Activated T-cell treated with anti-CD3 and anti-CD28 coated beads, Interleukin-2, amount 50 U/mL, for 4 hours (primary cell): Measurements from ENCODE around the gene UBR4. TPM values are rescaled to one million over a fixed set of nuclear protein-coding genes. Genes with fewer than 3 reads are reported as not detected.

Source experiments
- ATAC-seq, 2 donors: fragments of 200-7000 bp; cut with Tn5 transposase; one replicate each; pipeline ENCODE4 v1.10.0; 2021
- DNase-seq: peaks from one replicate; pipeline ENCODE4 v3.0.0-alpha.2; 2020
- H3K27me3 Mint-ChIP-seq: one replicate; pipeline ENCODE4 v1.8.0; 2021; ENCODE audit warnings: low read depth, mixed read lengths
- H3K36me3 Mint-ChIP-seq: one replicate; pipeline ENCODE4 v1.8.0; 2022; ENCODE audit warnings: mixed read lengths; ENCODE audit not compliant: insufficient read depth
- H3K4me1 Mint-ChIP-seq: one replicate; pipeline ENCODE4 v1.8.0; 2021; ENCODE audit warnings: low read depth, mixed read lengths
- H3K4me3 Mint-ChIP-seq: one replicate; pipeline ENCODE4 v1.8.0; 2021; ENCODE audit warnings: mild to moderate bottlenecking, moderate library complexity, mixed read lengths
- H3K9me3 Mint-ChIP-seq: one replicate; pipeline ENCODE4 v1.8.0; 2021; ENCODE audit warnings: mixed read lengths
- total RNA-seq, 3 donors: library from RNA; stranded (reverse); gene quantifications; one replicate each; pipeline ENCODE4 v1.2.1, GENCODE V29; 2021

Gene UBR4
- total RNA-seq, 3 donors from 2014 or later = 102 to 123 (median 108) TPM

- Mint-ChIP-seq H3K4me3 (no peak overlapping the region), H3K4me1 (peaks cover 14% of the 10 kb centered on the region), H3K27me3 (peaks cover 49% of the 10 kb centered on the region), H3K9me3 (no peaks in the 10 kb centered on the region), H3K36me3 (no peaks in the 10 kb centered on the region)
- ATAC-seq = no peak
- no peak for DNase-seq
Measured at GRCh38 chr1:19054216-19054615, 155.8 kb downstream of the UBR4 start.

- no peak for DNase-seq
- Mint-ChIP-seq H3K4me1 (peaks cover 14% of the 10 kb centered on the region), H3K4me3 (no peak overlapping the region), H3K9me3 (no peaks in the 10 kb centered on the region), H3K27me3 (peaks cover 44% of the 10 kb centered on the region), H3K36me3 (no peaks in the 10 kb centered on the region)
- ATAC-seq = no peak
Measured at GRCh38 chr1:19053486-19053885, 156.6 kb downstream of the UBR4 start.

GRCh38 chr1:19049798-19050197 is 160.3 kb downstream of the UBR4 start:
- Mint-ChIP-seq H3K9me3 (no peaks in the 10 kb centered on the region), H3K36me3 (no peaks in the 10 kb centered on the region), H3K4me1 (peaks cover 10% of the 10 kb centered on the region), H3K4me3 (no peak overlapping the region), H3K27me3 (peaks cover 23% of the 10 kb centered on the region)
- no peak for DNase-seq
- no peak for ATAC-seq

GRCh38 chr1:19049128-19049768 is 160.8 kb downstream of the UBR4 start:
- Mint-ChIP-seq H3K4me3 (no peak overlapping the region), H3K36me3 (no peaks in the 10 kb centered on the region), H3K9me3 (no peaks in the 10 kb centered on the region), H3K4me1 (peaks cover 8% of the 10 kb centered on the region), H3K27me3 (peaks cover 21% of the 10 kb centered on the region)
- no peak for DNase-seq
- no peak for ATAC-seq

GRCh38 chr1:19046972-19047731 is 162.9 kb downstream of the UBR4 start:
- H3K36me3 Mint-ChIP-seq = no peaks in the 10 kb centered on the region
- H3K9me3 Mint-ChIP-seq = no peaks in the 10 kb centered on the region
- H3K4me1 Mint-ChIP-seq = peaks cover 11% of the 10 kb centered on the region
- H3K27me3 Mint-ChIP-seq = peaks cover 13% of the 10 kb centered on the region
- ATAC-seq (no peak), DNase-seq (no peak)
- no peak overlapping the region for H3K4me3 Mint-ChIP-seq

GRCh38 chr1:19045898-19046880 is 163.9 kb downstream of the UBR4 start:
- peaks cover 11% of the 10 kb centered on the region for H3K4me1 Mint-ChIP-seq
- peaks cover 14% of the 10 kb centered on the region for H3K27me3 Mint-ChIP-seq
- no peaks in the 10 kb centered on the region for H3K36me3 Mint-ChIP-seq
- H3K4me3 Mint-ChIP-seq = no peak overlapping the region
- DNase-seq (no peak), ATAC-seq (no peak)
- H3K9me3 Mint-ChIP-seq = no peaks in the 10 kb centered on the region

GRCh38 chr1:19044975-19045831 is 164.9 kb downstream of the UBR4 start:
- H3K9me3 Mint-ChIP-seq = no peaks in the 10 kb centered on the region
- H3K27me3 Mint-ChIP-seq = peaks cover 18% of the 10 kb centered on the region
- H3K4me3 Mint-ChIP-seq = no peak overlapping the region
- ATAC-seq (peak; percentile 62 to 79), DNase-seq (no peak)
- no peaks in the 10 kb centered on the region for H3K36me3 Mint-ChIP-seq
- H3K4me1 Mint-ChIP-seq = peaks cover 11% of the 10 kb centered on the region

- Mint-ChIP-seq H3K4me3 (no peak overlapping the region), H3K36me3 (no peaks in the 10 kb centered on the region), H3K4me1 (peaks cover 11% of the 10 kb centered on the region), H3K9me3 (no peaks in the 10 kb centered on the region), H3K27me3 (peaks cover 20% of the 10 kb centered on the region)
- ATAC-seq = no peak
- DNase-seq = no peak
Measured at GRCh38 chr1:19044471-19044870, 165.6 kb downstream of the UBR4 start.

- Mint-ChIP-seq H3K4me3 (no peak overlapping the region), H3K36me3 (no peaks in the 10 kb centered on the region), H3K4me1 (peaks cover 11% of the 10 kb centered on the region), H3K27me3 (peaks cover 20% of the 10 kb centered on the region), H3K9me3 (no peaks in the 10 kb centered on the region)
- DNase-seq = no peak
- no peak for ATAC-seq
Measured at GRCh38 chr1:19043579-19044443, 166.3 kb downstream of the UBR4 start.

GRCh38 chr1:19042675-19043578 is 167.1 kb downstream of the UBR4 start:
- DNase-seq (no peak), ATAC-seq (peak; percentile 41 to 50)
- Mint-ChIP-seq H3K4me1 (peaks cover 11% of the 10 kb centered on the region), H3K36me3 (no peaks in the 10 kb centered on the region), H3K9me3 (no peaks in the 10 kb centered on the region), H3K4me3 (no peak overlapping the region), H3K27me3 (peaks cover 20% of the 10 kb centered on the region)

GRCh38 chr1:19040010-19040680 is 169.9 kb downstream of the UBR4 start:
- H3K36me3 Mint-ChIP-seq = no peaks in the 10 kb centered on the region
- no peak for DNase-seq
- ATAC-seq = no peak
- no peaks in the 10 kb centered on the region for H3K9me3 Mint-ChIP-seq
- peaks cover 3% of the 10 kb centered on the region for H3K4me1 Mint-ChIP-seq
- peaks cover 17% of the 10 kb centered on the region for H3K27me3 Mint-ChIP-seq
- H3K4me3 Mint-ChIP-seq = no peak overlapping the region

- peaks cover 17% of the 10 kb centered on the region for H3K27me3 Mint-ChIP-seq
- DNase-seq (no peak), ATAC-seq (no peak)
- no peaks in the 10 kb centered on the region for H3K9me3 Mint-ChIP-seq
- H3K36me3 Mint-ChIP-seq = no peaks in the 10 kb centered on the region
- peaks cover 3% of the 10 kb centered on the region for H3K4me1 Mint-ChIP-seq
- H3K4me3 Mint-ChIP-seq = no peak overlapping the region
Measured at GRCh38 chr1:19038732-19039131, 171.3 kb downstream of the UBR4 start.
